GM12878 (cell line): ENCODE results near the gene GLB1L. TPM values are rescaled to one million over a fixed set of nuclear protein-coding genes. Genes with fewer than 3 reads are reported as not detected.

Source experiments
- ATAC-seq: fragments of 200-7000 bp; cut with Tn5 transposase; 3 replicates; pipeline ENCODE4 v1.9.1; 2020; ENCODE audit warnings: mild to moderate bottlenecking, moderate library complexity
- BruUV-seq: library from RNA; stranded (reverse); fragments of 400-500 nt; replicated peaks from 2 replicates; lab custom pipeline; 2021; lab: Mats Ljungman, UMichigan
- CTCF ChIA-PET: fragments of 300-600 bp; sonication (Branson Sonifier 250); formaldehyde crosslinking; extraction: SDS; loops from one replicate; lab custom pipeline; 2021; ENCODE audit warnings: inconsistent platforms; lab: Yijun Ruan, JAX
- POLR2A ChIA-PET: fragments of 350-600 bp; formaldehyde crosslinking; extraction: SDS; loops from one replicate; lab custom pipeline; 2021; ENCODE audit warnings: inconsistent platforms; lab: Charles Lee
- RAD21 ChIA-PET: fragments of 300-600 bp; sonication (Branson Sonifier 250); formaldehyde crosslinking; loops from one replicate; lab custom pipeline; 2023; ENCODE audit warnings: antibody characterized with exemption; ENCODE audit not compliant: unreplicated experiment; lab: Charles Lee
- SMC1A ChIA-PET: fragments of 300-600 bp; sonication (Branson Sonifier 250); formaldehyde crosslinking; loops from one replicate; lab custom pipeline; 2023; ENCODE audit not compliant: unreplicated experiment, uncharacterized antibody; lab: Charles Lee
- DNase-seq: peaks from one replicate; pipeline ENCODE4 v3.0.0-alpha.2; 2011; ENCODE audit warnings: low read depth, low spot score
- FAIRE-seq: peaks from 3 replicates; lab custom pipeline; 2011; peaks lifted over from hg19 to GRCh38; lab: Jason Lieb, UNC
- H2AFZ ChIP-seq: 2 replicates; pipeline ENCODE4 v1.6.0; 2011; ENCODE audit warnings: low read depth, low read length, control low read depth; ENCODE audit not compliant: control insufficient read depth
- H3K27ac ChIP-seq: 2 replicates; pipeline ENCODE4 v1.5.1; 2011; ENCODE audit warnings: control low read depth; ENCODE audit not compliant: control insufficient read depth, insufficient read depth
- H3K27me3 ChIP-seq, 2 experiments: replicated peaks in 1 of 2; 2 replicates each; pipeline versions ENCODE4 v1.6.0 to v1.6.1; 2011; ENCODE audit warnings: low read length in 1 of 2; ENCODE audit not compliant: control insufficient read depth in 2 of 2, insufficient read depth in 2 of 2
- H3K36me3 ChIP-seq, 2 experiments: 2 replicates each; pipeline ENCODE4 v1.5.1; 2011; ENCODE audit warnings: low read length in 1 of 2; ENCODE audit not compliant: control insufficient read depth in 2 of 2, insufficient read depth in 2 of 2
- H3K4me1 ChIP-seq: 2 replicates; pipeline ENCODE4 v1.6.1; 2011; ENCODE audit warnings: mild to moderate bottlenecking, low read length, moderate library complexity, mixed read lengths; ENCODE audit not compliant: control insufficient read depth, insufficient read depth
- H3K4me2 ChIP-seq: 2 replicates; pipeline ENCODE4 v1.6.0; 2011; ENCODE audit warnings: control low read depth; ENCODE audit not compliant: control insufficient read depth, insufficient read depth
- H3K4me3 ChIP-seq: fragments of 200-600 bp; sonication (generic); 2 replicates; pipeline ENCODE4 v1.5.1; 2016
- H3K79me2 ChIP-seq: 2 replicates; pipeline ENCODE4 v1.6.0; 2011; ENCODE audit warnings: low read length; ENCODE audit not compliant: control insufficient read depth, insufficient read depth
- H3K9ac ChIP-seq: 2 replicates; pipeline ENCODE4 v1.8.0; 2011; ENCODE audit warnings: low read length, control low read depth, mixed read lengths; ENCODE audit not compliant: control insufficient read depth, insufficient read depth
- H3K9me3 ChIP-seq: replicated peaks from 3 replicates; pipeline ENCODE4 v1.5.1; 2011; ENCODE audit warnings: mild to moderate bottlenecking, low read length; ENCODE audit not compliant: control insufficient read depth, insufficient read depth
- H4K20me1 ChIP-seq: 2 replicates; pipeline ENCODE4 v1.6.0; 2011; ENCODE audit not compliant: control insufficient read depth, insufficient read depth
- BCL11A ChIP-seq: IDR thresholded peaks from 2 replicates; pipeline ENCODE4 v1.6.1; 2011; ENCODE audit warnings: low read depth, low read length
- CBX3 ChIP-seq: fragments of 200-600 bp; sonication (generic); IDR thresholded peaks from 2 replicates; pipeline ENCODE4 v1.6.1; 2016; ENCODE audit warnings: low read depth, borderline replicate concordance
- HDAC6 ChIP-seq: fragments of 200-600 bp; sonication (generic); IDR thresholded peaks from one replicate; pipeline ENCODE4 v1.8.0; 2017; ENCODE audit warnings: antibody characterized with exemption; ENCODE audit not compliant: unreplicated experiment
- LARP7 ChIP-seq: fragments of 450-650 bp; IDR thresholded peaks from 2 replicates; pipeline ENCODE4 v1.6.1; 2017; ENCODE audit warnings: mild to moderate bottlenecking
- RUNX3 ChIP-seq: IDR thresholded peaks from 2 replicates; pipeline ENCODE4 v1.6.1; 2012; ENCODE audit warnings: low read length, inconsistent platforms
- SPI1 ChIP-seq: IDR thresholded peaks from 2 replicates; pipeline ENCODE4 v1.6.1; 2011; ENCODE audit warnings: low read depth, mild to moderate bottlenecking, low read length, moderate library complexity, borderline replicate concordance; ENCODE audit not compliant: insufficient read depth
- SREBF1 ChIP-seq: IDR thresholded peaks from 2 replicates; pipeline ENCODE4 v1.6.1; 2012; ENCODE audit warnings: mild to moderate bottlenecking, low read length
- STAT1 ChIP-seq: fragments of 450-650 bp; conservative IDR thresholded peaks from 2 replicates; pipeline ENCODE4 v1.6.1; 2014; ENCODE audit warnings: antibody characterized with exemption, mild to moderate bottlenecking
- SUPT20H ChIP-seq: IDR thresholded peaks from 2 replicates; pipeline ENCODE4 v1.6.1; 2011; ENCODE audit warnings: low read depth, mild to moderate bottlenecking, low read length, moderate library complexity, borderline replicate concordance; ENCODE audit not compliant: control insufficient read depth
- TAF1 ChIP-seq: IDR thresholded peaks from 2 replicates; pipeline ENCODE4 v1.6.1; 2011; ENCODE audit warnings: mild to moderate bottlenecking, low read depth, low read length, borderline replicate concordance
- TCF3 ChIP-seq: IDR thresholded peaks from 2 replicates; pipeline ENCODE4 v1.6.1; 2012; ENCODE audit warnings: low read depth, mild to moderate bottlenecking, low read length, borderline replicate concordance; ENCODE audit not compliant: insufficient read depth
- USF1 ChIP-seq: IDR thresholded peaks from 2 replicates; pipeline ENCODE4 v1.6.1; 2011; ENCODE audit warnings: borderline replicate concordance, low read depth, mild to moderate bottlenecking, moderate library complexity, mixed read lengths, low read length; ENCODE audit not compliant: insufficient read depth; ENCODE audit errors: extremely low read length
- ZBTB40 ChIP-seq: fragments of 450-650 bp; IDR thresholded peaks from 2 replicates; pipeline ENCODE4 v1.6.1; 2016; ENCODE audit warnings: mild to moderate bottlenecking, moderate library complexity, borderline replicate concordance
- ZNF207 ChIP-seq: fragments of 450-650 bp; IDR thresholded peaks from 2 replicates; pipeline ENCODE4 v1.6.1; 2014; ENCODE audit warnings: antibody characterized with exemption, mild to moderate bottlenecking, borderline replicate concordance
- ZNF592 ChIP-seq: fragments of 450-650 bp; IDR thresholded peaks from 2 replicates; pipeline ENCODE4 v1.6.1; 2017; ENCODE audit warnings: mild to moderate bottlenecking, moderate library complexity
- WGBS: methylation state at CpG from one replicate; pipeline ENCODE4 v1.1.6; 2016; ENCODE audit warnings: low lambda C conversion rate; ENCODE audit not compliant: insufficient replicate concordance, insufficient coverage; ENCODE audit errors: missing lambda C conversion rate; 5-methylcytosine and 5-hydroxymethylcytosine counted together
- in situ Hi-C: fragments of 300-500 bp; cut with MboI; formaldehyde crosslinking; loops from 9 replicates; pipeline ENCODE4 v1.14.3; 2018; ENCODE audit warnings: mixed read lengths
- intact Hi-C: fragments of 100-400 bp; cut with micrococcal nuclease; formaldehyde crosslinking; loops from one replicate; pipeline ENCODE4 v1.14.2; 2022; ENCODE audit not compliant: unreplicated experiment
- polyA plus RNA-seq, 11 experiments: library from polyadenylated mRNA; depleted of rRNA in 4 of 11; unstranded in 6 of 11; stranded (reverse) in 5 of 11; fragments of >200 nt; fragmentation: Nextera tagmentation in 4 of 11; fragmentation: Illumina TruSeq in 1 of 11; extraction: Ambion mirVana in 4 of 11; extraction: Trizol in 1 of 11; gene quantifications; 1 replicate in 1 of 11; 2 replicates in 10 of 11; pipeline versions ENCODE4 v1.2.1 to v1.2.3, GENCODE V29; 2011 to 2016; ENCODE audit warnings: inconsistent platforms in 2 of 11, missing spikeins in 2 of 11, low read depth in 1 of 11
- total RNA-seq, 4 experiments: library from RNA; depleted of rRNA in 3 of 4; stranded (reverse); fragments of >200 nt in 3 of 4; fragmentation: Illumina TruSeq in 1 of 4; extraction: Trizol in 1 of 4; gene quantifications; 2 replicates each; pipeline versions ENCODE4 v1.2.1 to v1.2.3, GENCODE V29; 2013 to 2021

Gene GLB1L
- total and polyA plus RNA-seq, 10 of the 15 experiments (the other 5 are each of a cell fraction or from before 2014, with no cell fraction given) = 0.29 to 4.6 (median 2.7) TPM

- ChIA-PET RAD21 (no interaction called here), SMC1A (no interaction called here), POLR2A (interaction anchor here (0.9 kb wide), 1 partner anchor 29 kb away, joined by 3 read pairs; no protein-coding TSS in a partner anchor), CTCF (interaction anchor here (0.9 kb wide), 1 partner anchor 101 kb away, joined by 3 read pairs; no protein-coding TSS in a partner anchor)
- no TSS peak for BruUV-seq
- in situ Hi-C loops = no loop called here
- no peaks in the 10 kb centered on the region for H3K27me3 ChIP-seq
- H2AFZ ChIP-seq = no peak overlapping the region
- FAIRE-seq (no peak), DNase-seq (no peak), ATAC-seq (no peak)
- no peak overlapping the region for H3K4me2 ChIP-seq
- intact Hi-C loops = no loop called here
- H3K4me3 ChIP-seq = no peak overlapping the region
- H3K9me3 ChIP-seq = no peaks in the 10 kb centered on the region
- no peak overlapping the region for H3K27ac ChIP-seq
- H3K36me3 ChIP-seq = no peaks in the 10 kb centered on the region
- WGBS = 63% methylated on average over 2 of the region's 2 CpGs
- H3K4me1 ChIP-seq = no peaks in the 10 kb centered on the region
- no peak overlapping the region for H3K9ac ChIP-seq
- no peaks in the 10 kb centered on the region for H4K20me1 ChIP-seq
- H3K79me2 ChIP-seq = no peaks in the 10 kb centered on the region
- TF ChIP-seq CBX3 (no peak), ZNF207 (no peak), LARP7 (no peak), SUPT20H (no peak), TAF1 (no peak), BCL11A (no peak), HDAC6 (no peak), SREBF1 (no peak), STAT1 (no peak), USF1 (no peak), SPI1 (no peak), RUNX3 (no peak), TCF3 (no peak), ZBTB40 (no peak), ZNF592 (no peak)
These were observed 25.8 kb upstream of the GLB1L start for GRCh38 chr2:219271021-219271420.
